ENCODE measurements around the gene ATG16L1. TPM values are rescaled to one million over a fixed set of nuclear protein-coding genes. Genes with fewer than 3 reads are reported as not detected.

Gene ATG16L1
- total RNA-seq, 4 donors from 2014 or later: 12.3 to 38.0 (median 22.8) TPM

- Histone ChIP-seq H3K9me3 (no peaks in the 10 kb centered on the region), H3K36me3 (peaks cover 4 to 100% (median 46%) of the 10 kb centered on the region in 3 donors), H3K4me1 (no peaks in the 10 kb centered on the region), H3K4me3 (no peak overlapping the region), H3K27me3 (no peaks in the 10 kb centered on the region), H3K27ac (no peak overlapping the region)
- TF ChIP-seq, protein P1, sequence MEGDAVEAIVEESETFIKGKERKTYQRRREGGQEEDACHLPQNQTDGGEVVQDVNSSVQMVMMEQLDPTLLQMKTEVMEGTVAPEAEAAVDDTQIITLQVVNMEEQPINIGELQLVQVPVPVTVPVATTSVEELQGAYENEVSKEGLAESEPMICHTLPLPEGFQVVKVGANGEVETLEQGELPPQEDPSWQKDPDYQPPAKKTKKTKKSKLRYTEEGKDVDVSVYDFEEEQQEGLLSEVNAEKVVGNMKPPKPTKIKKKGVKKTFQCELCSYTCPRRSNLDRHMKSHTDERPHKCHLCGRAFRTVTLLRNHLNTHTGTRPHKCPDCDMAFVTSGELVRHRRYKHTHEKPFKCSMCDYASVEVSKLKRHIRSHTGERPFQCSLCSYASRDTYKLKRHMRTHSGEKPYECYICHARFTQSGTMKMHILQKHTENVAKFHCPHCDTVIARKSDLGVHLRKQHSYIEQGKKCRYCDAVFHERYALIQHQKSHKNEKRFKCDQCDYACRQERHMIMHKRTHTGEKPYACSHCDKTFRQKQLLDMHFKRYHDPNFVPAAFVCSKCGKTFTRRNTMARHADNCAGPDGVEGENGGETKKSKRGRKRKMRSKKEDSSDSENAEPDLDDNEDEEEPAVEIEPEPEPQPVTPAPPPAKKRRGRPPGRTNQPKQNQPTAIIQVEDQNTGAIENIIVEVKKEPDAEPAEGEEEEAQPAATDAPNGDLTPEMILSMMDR (IDR thresholded peaks at IDR 0.05): no peak
- TF ChIP-seq POLR2A (IDR thresholded peaks at IDR 0.05): no peak
- intact Hi-C loops (cut with DNase I): no loop called here
- DNase-seq: no peak
- WGBS, 2 donors: 74 to 81% methylated on average over 2 of the region's 2 CpGs
Measured at GRCh38 chr2:233271693-233272092, 20.2 kb downstream of the ATG16L1 start.

DNA sequence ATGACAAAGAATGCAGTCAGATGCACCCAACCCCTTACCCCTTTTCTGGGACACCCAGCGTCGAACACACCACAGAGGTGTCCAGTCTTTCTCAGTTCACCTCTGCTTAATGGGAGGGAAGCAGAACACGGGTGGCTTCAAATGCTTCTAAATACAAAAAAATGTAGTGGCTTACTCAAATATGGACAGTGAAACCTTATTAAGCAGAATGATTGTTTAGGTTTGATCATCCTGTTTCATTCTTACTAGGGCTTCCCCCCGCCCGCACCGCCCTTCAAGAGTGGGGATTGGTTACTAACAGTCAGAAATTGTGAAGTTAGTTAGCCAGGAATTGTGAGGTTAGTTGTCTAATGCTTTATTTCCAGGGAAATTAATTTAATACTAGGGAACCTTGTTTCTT lies 21.6 kb downstream of the ATG16L1 start:
- Histone ChIP-seq H3K4me1 (no peaks in the 10 kb centered on the region), H3K27me3 (no peaks in the 10 kb centered on the region), H3K4me3 (no peak overlapping the region), H3K36me3 (peaks cover 0 to 100% (median 49%) of the 10 kb centered on the region in 3 donors), H3K9me3 (no peaks in the 10 kb centered on the region), H3K27ac (no peak overlapping the region)
- WGBS, 2 donors: 79 to 86% methylated on average over 6 of the region's 6 CpGs
- TF ChIP-seq POLR2A (IDR thresholded peaks at IDR 0.05): no peak
- TF ChIP-seq, protein P1 (IDR thresholded peaks at IDR 0.05): no peak
- intact Hi-C loops (cut with DNase I): no loop called here
- DNase-seq: no peak

DNA sequence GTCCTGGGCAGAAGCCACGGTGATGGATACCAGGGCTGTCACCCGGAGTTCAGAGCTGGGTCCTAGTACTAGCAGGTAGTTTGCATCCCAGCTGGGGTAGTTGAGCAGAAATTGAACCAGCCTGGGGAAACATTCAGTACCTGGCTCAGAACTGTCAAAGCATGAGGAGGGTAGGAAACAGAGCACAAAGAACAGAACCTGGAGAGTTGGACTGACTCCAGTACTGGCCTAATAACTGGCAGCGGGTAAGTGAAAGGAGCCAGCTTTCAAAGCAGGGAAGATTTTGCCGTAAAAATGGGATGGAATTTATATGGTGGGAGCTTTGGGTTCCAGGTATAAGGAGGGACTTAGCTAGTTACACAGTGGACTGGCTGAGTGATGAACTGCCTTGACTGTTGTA lies 23.8 kb downstream of the ATG16L1 start:
- WGBS, 2 donors: 84 to 87% methylated on average over 4 of the region's 4 CpGs
- H3K27ac ChIP-seq: no peak overlapping the region
- H3K9me3 ChIP-seq: no peaks in the 10 kb centered on the region
- H3K4me3 ChIP-seq: no peak overlapping the region
- TF ChIP-seq, protein P1 (IDR thresholded peaks at IDR 0.05): no peak
- H3K27me3 ChIP-seq: no peaks in the 10 kb centered on the region
- no peaks in the 10 kb centered on the region for H3K4me1 ChIP-seq
- intact Hi-C loops (cut with DNase I): no loop called here
- peaks cover 0 to 100% (median 56%) of the 10 kb centered on the region in 3 donors for H3K36me3 ChIP-seq
- no peak for DNase-seq

- intact Hi-C loops (cut with DNase I): no loop called here
- no peak for DNase-seq
- no peaks in the 10 kb centered on the region for H3K4me1 ChIP-seq
- no peak for TF ChIP-seq POLR2A (IDR thresholded peaks at IDR 0.05)
- TF ChIP-seq, protein P1 (IDR thresholded peaks at IDR 0.05): no peak
- 88 to 96% methylated on average over 2 of the region's 2 CpGs for WGBS, 2 donors
- peaks cover 0 to 100% (median 56%) of the 10 kb centered on the region in 3 donors for H3K36me3 ChIP-seq
- no peak overlapping the region for H3K27ac ChIP-seq
- no peaks in the 10 kb centered on the region for H3K27me3 ChIP-seq
- H3K9me3 ChIP-seq: no peaks in the 10 kb centered on the region
- no peak overlapping the region for H3K4me3 ChIP-seq
Measured at GRCh38 chr2:233278921-233279320, 27.4 kb downstream of the ATG16L1 start.

- TF ChIP-seq, protein P1 (IDR thresholded peaks at IDR 0.05): no peak
- TF ChIP-seq POLR2A (IDR thresholded peaks at IDR 0.05): no peak
- WGBS, 2 donors: 65 to 83% methylated on average over 4 of the region's 4 CpGs
- intact Hi-C loops (cut with DNase I): no loop called here
- no peaks in the 10 kb centered on the region for H3K27me3 ChIP-seq
- H3K4me3 ChIP-seq: no peak overlapping the region
- DNase-seq: no peak
- H3K27ac ChIP-seq: no peak overlapping the region
- H3K4me1 ChIP-seq: no peaks in the 10 kb centered on the region
- H3K9me3 ChIP-seq: no peaks in the 10 kb centered on the region
- peaks cover 6 to 100% (median 51%) of the 10 kb centered on the region in 3 donors for H3K36me3 ChIP-seq
Measured at GRCh38 chr2:233280114-233280693, 28.7 kb downstream of the ATG16L1 start.

All from esophagus squamous epithelium (tissue), 5 donors.